GM19238 (cell line): ENCODE results near the gene SLC5A8.
"Not testable (repeated sequence)": the region's sequence is repeated elsewhere in the genome, so short reads cannot be mapped to it uniquely, and the experiment has no call there.

Source experiments
- DNase-seq: peaks from one replicate; pipeline ENCODE4 v3.0.0; 2011; ENCODE audit warnings: low spot score; ENCODE audit not compliant: insufficient read length

Gene SLC5A8

GRCh38 chr12:101173197-101173749 is 36.8 kb downstream of the SLC5A8 start:
- DNase-seq: no peak

- DNase-seq: no peak
Measured at GRCh38 chr12:101172316-101172715, 37.7 kb downstream of the SLC5A8 start.

- no peak for DNase-seq
Measured at GRCh38 chr12:101168001-101168400, 42.0 kb downstream of the SLC5A8 start.

- DNase-seq: no peak
Measured at GRCh38 chr12:101166866-101167265, 43.2 kb downstream of the SLC5A8 start.

- DNase-seq: no peak
Measured at GRCh38 chr12:101165319-101165718, 44.7 kb downstream of the SLC5A8 start.

GRCh38 chr12:101145777-101146431 is 64.1 kb downstream of the SLC5A8 start:
- not testable (repeated sequence) for DNase-seq

GRCh38 chr12:101127521-101128219 is 82.4 kb downstream of the SLC5A8 start:
- DNase-seq: no peak

- DNase-seq: no peak
Measured at GRCh38 chr12:101117842-101118241, 92.2 kb downstream of the SLC5A8 start.

GRCh38 chr12:101116911-101117310 is 93.1 kb downstream of the SLC5A8 start:
- DNase-seq: no peak

GRCh38 chr12:101115326-101115725 is 94.7 kb downstream of the SLC5A8 start:
- no peak for DNase-seq

GRCh38 chr12:101111441-101111840 is 98.6 kb downstream of the SLC5A8 start:
- no peak for DNase-seq

GRCh38 chr12:101110866-101111265 is 99.2 kb downstream of the SLC5A8 start:
- no peak for DNase-seq

GRCh38 chr12:101108130-101108529 is 101.9 kb downstream of the SLC5A8 start:
- DNase-seq: no peak

- no peak for DNase-seq
Measured at GRCh38 chr12:101107032-101107763, 102.8 kb downstream of the SLC5A8 start.
